ENCODE data around the gene TMEM233.

TMEM233 gene

DNA sequence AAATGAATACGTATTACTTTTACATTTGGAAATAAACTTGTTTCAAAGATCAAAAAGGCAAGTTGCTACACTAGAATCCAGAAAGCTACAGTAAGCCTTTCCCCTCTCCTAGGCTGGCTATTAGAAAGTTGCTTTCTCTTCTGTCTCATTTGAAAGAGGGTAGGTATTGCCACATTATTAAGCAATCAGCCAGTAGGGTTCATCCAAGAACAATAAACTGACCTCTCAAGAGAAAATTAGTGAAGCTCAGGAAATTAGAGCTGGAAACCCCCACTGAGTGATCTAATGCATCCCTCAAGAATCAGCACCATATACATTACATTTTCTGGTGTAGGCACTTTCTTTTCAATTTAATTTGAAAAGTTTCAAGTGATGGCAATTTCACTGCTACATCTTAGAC lies 4.5 kb upstream of the TMEM233 start:
- peak; percentile 26 for DNase-seq (ENCODE audit: low read depth, low spot score)
- in situ Hi-C loops (cut with HindIII; ENCODE audit: low sequenced_read_pairs), result no loop called here
- TF ChIP-seq, protein P1, sequence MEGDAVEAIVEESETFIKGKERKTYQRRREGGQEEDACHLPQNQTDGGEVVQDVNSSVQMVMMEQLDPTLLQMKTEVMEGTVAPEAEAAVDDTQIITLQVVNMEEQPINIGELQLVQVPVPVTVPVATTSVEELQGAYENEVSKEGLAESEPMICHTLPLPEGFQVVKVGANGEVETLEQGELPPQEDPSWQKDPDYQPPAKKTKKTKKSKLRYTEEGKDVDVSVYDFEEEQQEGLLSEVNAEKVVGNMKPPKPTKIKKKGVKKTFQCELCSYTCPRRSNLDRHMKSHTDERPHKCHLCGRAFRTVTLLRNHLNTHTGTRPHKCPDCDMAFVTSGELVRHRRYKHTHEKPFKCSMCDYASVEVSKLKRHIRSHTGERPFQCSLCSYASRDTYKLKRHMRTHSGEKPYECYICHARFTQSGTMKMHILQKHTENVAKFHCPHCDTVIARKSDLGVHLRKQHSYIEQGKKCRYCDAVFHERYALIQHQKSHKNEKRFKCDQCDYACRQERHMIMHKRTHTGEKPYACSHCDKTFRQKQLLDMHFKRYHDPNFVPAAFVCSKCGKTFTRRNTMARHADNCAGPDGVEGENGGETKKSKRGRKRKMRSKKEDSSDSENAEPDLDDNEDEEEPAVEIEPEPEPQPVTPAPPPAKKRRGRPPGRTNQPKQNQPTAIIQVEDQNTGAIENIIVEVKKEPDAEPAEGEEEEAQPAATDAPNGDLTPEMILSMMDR (IDR thresholded peaks at IDR 0.05; ENCODE audit: low read depth, low read length), result no peak
- no peak overlapping the region for H3K4me3 ChIP-seq (ENCODE audit: low read depth, low read length)

DNA sequence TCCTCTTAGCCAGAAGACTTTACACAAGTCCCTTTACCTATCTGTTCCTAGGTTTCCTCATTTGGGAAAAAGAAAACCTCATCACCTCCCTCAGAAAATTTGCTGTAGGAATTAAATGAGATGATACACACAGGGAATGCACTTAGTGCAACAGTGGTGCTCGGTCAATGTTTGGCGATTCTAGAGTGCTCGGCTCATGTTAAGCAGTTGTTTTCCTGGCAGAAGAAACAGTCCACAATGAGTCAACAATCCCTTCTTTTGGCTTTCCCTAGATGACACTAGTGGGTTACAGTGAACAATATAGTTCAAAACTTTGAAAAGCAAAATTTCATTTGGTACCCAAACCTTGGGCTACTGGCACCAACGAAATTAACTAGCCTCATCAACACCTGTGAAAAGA lies 3.9 kb upstream of the TMEM233 start:
- in situ Hi-C loops (cut with HindIII; ENCODE audit: low sequenced_read_pairs), result no loop called here
- TF ChIP-seq, protein P1 (IDR thresholded peaks at IDR 0.05; ENCODE audit: low read depth, low read length), result no peak

DNA sequence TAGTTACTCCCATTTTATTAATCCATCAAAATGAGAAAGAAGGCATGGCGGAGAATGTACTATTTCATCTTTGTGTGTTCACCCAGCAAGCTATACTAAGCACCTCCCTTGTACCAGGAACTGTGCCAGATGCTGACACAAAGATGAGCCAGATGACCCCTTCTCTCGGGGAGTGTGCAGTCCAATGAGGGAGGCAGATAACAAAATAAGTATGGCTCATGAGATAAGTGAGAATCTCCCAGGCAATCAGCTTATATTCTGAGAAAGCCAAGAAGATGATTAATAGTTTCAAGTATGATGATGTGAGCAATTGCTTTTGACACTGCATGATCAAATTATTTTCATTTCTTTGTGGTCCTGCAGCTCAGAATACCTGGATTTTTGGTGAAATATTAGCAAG lies 1.3 kb upstream of the TMEM233 start:
- in situ Hi-C loops (cut with HindIII; ENCODE audit: low sequenced_read_pairs), result no loop called here
- no peak overlapping the region for H3K4me3 ChIP-seq (ENCODE audit: low read depth, low read length)
- TF ChIP-seq, protein P1 (IDR thresholded peaks at IDR 0.05; ENCODE audit: low read depth, low read length), result no peak
- peak; percentile 11 for DNase-seq (ENCODE audit: low read depth, low spot score)

More for the DNA sequence above, 3.9 kb upstream of the TMEM233 start:
- no peak for DNase-seq (ENCODE audit: low read depth, low spot score)
- H3K4me3 ChIP-seq (ENCODE audit: low read depth, low read length), result no peak overlapping the region

DNA sequence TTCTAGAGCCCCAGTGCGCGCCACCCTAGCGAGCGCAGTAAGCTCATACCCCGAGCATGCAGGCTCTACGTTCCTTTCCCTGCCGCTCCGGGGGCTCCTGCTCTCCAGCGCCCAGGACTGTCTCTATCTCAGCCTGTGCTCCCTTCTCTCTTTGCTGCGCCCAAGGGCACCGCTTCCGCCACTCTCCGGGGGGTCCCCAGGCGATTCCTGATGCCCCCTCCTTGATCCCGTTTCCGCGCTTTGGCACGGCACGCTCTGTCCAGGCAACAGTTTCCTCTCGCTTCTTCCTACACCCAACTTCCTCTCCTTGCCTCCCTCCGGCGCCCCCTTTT lies 791 bp downstream of the TMEM233 start:
- DNase-seq (ENCODE audit: low read depth, low spot score), result peak; percentile 27
- peak overlapping the region; percentile 47 for H3K4me3 ChIP-seq (ENCODE audit: low read depth, low read length)
- TF ChIP-seq, protein P1 (IDR thresholded peaks at IDR 0.05; ENCODE audit: low read depth, low read length), result no peak
- in situ Hi-C loops (cut with HindIII; ENCODE audit: low sequenced_read_pairs), result no loop called here

DNA sequence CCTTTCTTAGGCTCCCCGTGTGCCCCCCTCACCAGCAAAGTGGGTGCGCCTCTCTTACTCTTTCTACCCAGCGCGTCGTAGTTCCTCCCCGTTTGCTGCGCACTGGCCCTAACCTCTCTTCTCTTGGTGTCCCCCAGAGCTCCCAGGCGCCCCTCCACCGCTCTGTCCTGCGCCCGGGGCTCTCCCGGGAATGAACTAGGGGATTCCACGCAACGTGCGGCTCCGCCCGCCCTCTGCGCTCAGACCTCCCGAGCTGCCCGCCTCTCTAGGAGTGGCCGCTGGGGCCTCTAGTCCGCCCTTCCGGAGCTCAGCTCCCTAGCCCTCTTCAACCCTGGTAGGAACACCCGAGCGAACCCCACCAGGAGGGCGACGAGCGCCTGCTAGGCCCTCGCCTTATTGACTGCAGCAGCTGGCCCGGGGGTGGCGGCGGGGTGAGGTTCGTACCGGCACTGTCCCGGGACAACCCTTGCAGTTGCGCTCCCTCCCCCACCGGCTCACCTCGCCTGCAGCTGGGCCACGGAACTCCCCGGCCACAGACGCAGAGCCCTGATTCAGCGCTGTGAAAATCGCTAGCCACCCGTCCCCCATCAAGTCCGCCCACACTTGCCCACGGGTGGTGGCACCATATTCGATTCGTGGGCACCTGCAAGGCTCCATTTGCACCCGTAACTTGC lies 1.3 kb downstream of the TMEM233 start:
- in situ Hi-C loops (cut with HindIII; ENCODE audit: low sequenced_read_pairs), result no loop called here
- peak overlapping the region; percentile 47 for H3K4me3 ChIP-seq (ENCODE audit: low read depth, low read length)
- DNase-seq (ENCODE audit: low read depth, low spot score), result peak; percentile 13
- TF ChIP-seq, protein P1 (IDR thresholded peaks at IDR 0.05; ENCODE audit: low read depth, low read length), result no peak

DNA sequence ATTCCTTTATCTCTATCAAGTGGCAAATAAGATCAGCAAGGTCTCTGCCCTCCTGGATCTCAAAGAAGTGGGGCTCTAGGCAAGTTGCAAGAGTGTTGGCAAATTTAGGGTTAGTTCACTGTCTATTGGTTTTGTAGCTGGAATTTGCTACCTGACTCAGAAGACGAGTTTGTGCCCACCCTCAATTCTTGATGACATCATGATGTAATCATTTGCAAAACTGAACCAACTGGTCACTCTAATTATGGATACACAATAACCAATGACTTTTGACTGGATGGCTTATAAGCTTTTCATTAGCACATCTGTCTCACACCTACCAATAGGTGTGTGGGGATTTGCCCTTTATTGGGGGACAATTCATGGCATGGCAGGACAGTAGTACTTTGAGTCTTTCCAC lies 4.6 kb downstream of the TMEM233 start:
- TF ChIP-seq, protein P1 (IDR thresholded peaks at IDR 0.05; ENCODE audit: low read depth, low read length), result no peak
- in situ Hi-C loops (cut with HindIII; ENCODE audit: low sequenced_read_pairs), result no loop called here
- H3K4me3 ChIP-seq (ENCODE audit: low read depth, low read length), result no peak overlapping the region
- no peak for DNase-seq (ENCODE audit: low read depth, low spot score)

Measured in astrocyte of the spinal cord (primary cell).